GM19240 (cell line): ENCODE data around the gene SH3RF3.

Experiments
- DNase-seq: peaks from one replicate; pipeline ENCODE4 v3.0.0; 2011; ENCODE audit warnings: low spot score; ENCODE audit not compliant: insufficient read length

SH3RF3 gene

DNA sequence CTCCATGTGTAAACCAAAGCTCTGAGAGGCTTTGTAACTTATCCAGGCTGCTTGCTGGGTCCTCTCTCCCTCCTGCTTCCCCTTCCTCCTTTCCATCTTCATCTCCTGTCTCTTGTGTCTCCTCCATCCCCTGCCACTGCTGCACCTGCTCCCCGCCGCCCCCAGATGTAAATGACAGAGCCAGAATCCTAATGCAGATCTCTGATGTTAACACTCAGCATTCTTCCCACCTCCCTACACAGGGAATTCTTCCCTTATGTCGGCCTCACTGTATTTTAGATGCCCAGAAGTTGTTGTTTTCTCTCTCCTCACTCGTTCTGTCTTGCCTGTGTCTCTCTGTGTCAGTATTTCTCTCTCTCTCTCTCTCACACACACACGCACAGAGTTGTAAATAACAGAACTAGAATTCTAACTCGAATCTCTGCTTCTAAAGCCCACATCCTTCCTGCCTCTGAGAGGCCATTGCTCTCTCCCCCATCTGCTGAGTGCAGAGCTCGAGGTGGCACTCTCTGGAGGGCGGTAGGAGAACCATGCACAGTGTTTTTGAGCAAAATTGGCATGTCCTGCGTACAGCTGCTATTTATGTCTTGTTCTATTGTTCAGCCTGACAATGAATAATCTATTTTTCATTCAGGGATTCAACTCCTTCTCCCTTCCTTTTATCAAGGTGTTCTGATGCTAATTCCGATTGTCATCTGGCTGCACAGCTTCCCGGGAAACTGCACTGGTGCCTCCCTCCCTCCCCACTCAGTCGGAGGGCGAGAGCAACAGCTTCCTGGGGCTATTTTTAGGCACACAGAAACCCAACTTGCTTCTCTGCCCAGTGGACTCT lies 219.9 kb downstream of the SH3RF3 start:
- no peak for DNase-seq

GRCh38 chr2:109349503-109350465 lies 220.8 kb downstream of the SH3RF3 start:
- DNase-seq, result no peak

DNA sequence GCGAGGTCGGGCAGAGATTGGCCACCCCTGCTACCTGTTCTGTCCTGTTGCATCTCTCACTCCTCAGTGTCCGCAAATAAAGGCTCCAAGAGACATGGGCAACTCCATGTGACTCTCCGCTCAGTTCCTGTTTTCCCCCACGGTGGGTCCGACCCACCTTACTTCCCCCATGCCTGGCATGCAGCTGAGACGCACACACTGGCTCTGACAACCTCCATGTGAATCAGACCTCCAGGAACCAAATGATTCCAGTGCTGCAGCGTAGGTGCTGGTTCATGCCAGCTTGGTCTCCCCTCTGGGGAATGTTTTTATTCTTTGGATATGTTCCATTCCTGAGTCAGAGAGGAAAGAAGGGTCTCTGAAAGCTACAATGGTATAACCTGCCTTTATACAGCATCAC lies 221.5 kb downstream of the SH3RF3 start:
- DNase-seq, result no peak

DNA sequence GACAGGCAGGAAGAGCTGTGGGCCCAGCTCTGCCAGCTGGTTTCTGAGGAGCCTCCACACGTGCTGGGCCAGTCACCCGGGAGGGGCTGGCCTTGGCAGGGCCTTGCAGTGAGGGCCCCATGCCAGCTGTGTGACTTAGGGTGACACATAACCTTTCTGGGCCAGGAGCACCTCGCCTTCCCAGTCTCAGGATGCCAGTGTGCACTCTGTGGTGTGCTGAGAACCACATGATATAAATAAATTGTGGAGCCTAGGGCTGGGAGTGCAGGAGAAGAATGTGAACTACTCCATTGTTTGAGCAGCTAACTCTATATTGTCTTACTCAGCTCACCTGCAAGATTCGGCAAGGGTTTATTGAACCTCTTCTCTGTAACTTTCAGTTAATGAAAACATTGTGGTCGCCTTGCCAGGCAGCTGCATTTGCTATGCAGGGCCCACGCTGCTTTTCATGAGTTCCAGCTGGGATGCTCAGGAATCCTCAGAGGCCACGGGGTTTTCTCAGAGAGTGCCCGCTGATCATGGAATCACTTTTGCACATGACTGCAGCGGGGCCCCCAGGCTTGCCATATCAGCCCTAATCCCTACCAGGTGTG lies 222.3 kb downstream of the SH3RF3 start:
- DNase-seq, result no peak

DNA sequence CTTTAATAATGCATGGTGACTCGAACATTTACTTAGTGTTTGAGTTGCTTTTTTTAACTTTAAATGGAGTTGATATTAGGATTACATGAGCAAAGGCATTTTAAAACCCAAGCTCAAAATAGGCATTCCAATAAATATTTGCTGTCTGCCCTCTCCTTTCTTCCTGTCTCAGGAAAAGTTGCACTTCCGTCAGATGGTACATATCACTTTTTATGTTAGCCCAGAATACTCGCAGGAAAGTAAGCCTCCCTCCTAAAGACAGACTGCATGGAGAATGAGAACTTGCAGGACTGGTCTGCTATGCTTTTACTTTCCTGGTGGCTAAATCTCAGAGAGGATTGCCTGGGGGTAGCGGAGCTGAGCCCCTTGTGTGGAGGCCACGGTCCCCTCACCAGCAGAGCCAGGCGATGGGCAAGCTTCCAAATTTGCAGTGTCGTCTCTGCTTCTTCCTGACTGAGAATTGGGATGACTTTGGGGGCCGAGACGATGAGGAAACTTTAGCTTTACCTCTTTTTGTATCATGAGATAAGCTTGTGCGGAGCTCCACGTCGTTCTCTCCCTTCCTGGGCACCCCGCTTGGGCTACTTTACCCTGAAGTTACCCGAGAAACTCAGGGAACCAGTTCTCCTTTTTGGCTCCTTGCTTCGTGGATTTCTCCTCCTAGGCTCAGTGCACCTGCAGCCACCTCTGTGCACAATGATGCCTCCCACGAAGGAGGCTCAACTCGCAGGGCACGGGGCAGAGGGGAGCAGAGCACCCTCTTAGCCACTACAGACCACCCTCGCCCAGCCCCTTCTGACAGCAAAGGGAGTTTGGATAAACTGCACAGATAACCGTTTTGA lies 223.3 kb downstream of the SH3RF3 start:
- no peak for DNase-seq

DNA sequence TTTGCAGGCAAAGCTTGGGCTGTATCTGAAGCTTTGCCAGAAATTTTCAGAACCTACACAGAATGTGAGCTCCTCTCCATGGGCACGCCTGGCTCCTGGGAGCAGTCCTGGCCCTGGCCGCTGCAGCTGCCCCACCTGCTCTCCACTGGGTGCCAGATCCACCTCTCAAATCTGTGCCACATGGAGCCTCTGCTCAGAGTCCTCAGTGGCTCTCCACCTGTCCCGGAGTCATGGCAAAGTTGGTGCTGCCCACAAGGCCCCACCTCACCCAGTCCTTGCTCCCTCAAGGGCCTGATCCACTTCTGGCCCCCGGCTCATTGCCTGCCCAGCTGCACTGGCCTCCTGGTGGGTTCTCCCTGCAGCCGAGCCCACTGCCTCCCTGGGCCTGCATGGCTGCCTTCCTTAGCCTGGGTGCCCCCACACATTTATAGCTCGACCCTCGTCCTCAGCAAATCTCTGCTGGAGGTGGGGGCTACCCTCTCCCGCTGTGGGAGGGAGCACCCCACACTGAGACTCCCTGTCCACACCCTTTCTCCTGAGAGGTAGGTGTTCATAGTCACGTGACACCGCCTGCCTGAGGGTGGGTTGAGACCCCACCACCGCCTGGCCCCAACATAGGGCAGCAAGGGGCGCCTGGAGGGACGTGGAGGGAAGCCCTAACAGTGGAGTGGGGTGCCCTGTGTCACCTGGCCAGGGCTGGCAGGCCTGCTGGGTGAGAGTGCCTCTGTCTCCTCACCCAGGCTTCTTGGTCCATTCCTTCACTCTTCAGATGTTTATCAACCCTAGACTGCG lies 224.1 kb downstream of the SH3RF3 start:
- no peak for DNase-seq

GRCh38 chr2:109353806-109354745 lies 225.1 kb downstream of the SH3RF3 start:
- DNase-seq, result no peak

DNA sequence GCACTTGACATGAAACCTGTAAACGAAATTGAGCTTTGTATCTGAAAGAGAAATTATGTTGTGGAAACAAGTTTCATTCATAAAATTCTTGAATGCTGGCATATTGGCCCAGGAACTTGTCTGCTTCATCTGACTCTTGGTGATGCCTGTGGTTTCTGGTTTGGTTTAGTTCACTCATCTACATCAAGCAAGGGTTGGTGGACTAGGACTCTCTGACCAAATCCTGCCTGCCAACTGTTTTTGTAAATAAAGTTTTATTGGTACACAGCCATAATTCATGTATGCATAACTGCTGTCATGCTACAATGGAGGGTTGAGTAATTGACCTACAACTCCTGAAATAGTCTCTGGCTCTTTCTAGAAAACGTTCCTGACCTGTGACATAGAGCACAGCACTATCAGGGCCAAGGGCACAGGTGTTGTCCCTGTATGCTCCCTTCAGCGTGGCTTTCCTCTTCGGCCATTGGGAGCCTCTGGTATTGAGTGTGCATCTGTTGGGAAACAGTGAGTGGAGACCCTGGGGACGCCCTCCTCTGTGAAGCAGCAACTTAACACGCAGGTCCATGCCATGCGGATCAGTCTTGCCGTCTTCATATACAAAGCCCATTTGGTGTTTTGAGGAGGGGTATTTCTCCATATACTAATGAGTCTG lies 226.3 kb downstream of the SH3RF3 start:
- no peak for DNase-seq

DNA sequence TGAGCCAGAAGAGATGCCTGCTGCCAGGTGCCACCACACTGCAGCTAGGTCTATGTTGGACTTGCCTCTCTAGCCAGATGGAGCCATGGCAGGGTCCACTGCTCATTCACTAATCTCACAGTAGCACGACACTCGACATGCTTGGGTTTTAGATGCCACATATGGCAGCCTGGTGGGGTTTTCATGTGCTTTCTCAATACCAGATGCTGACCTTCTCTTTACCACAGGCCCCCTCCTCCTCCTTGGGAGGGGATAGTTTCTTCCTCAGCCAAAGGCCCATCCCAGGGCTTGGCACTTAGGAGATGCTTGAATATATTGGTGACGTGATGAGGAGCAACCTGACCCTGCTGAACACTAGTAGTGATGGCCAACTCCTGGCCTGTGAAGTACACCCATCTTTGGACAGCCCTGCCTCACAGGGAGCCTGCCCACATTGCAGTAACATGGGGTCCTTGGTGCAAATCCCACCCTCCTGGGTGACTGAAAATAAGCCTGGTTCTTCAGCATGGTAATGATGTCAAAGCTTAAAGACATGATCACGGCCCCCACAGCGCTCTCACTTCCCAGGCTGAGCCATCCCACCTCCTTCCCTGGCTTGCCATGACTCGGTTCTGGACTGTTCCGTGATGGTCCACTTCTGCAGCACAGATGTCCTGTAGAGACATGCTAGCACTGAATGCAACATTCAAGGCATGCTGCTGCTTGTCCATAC lies 227.5 kb downstream of the SH3RF3 start:
- no peak for DNase-seq

GRCh38 chr2:109364217-109364616 lies 235.2 kb downstream of the SH3RF3 start:
- DNase-seq, result no peak

DNA sequence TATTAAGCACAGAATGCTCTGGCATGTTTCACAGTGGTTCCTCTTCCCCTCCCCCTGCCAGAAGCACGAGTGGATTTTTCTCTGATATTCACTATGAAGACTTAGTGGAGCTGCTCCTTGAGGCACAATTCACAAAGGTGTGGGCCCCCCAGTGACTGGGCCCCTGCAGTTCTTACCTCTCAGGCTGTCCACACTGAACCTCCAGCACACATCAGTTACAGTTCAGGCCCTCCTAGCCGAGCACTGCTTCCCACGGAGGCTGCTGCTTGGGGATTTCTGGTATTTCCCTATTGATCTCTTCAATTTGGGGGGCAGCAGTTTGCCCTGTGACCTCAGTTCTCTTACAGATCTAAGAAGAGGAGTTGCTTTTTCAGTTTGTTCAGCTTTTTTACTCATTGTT lies 236.1 kb downstream of the SH3RF3 start:
- no peak for DNase-seq

GRCh38 chr2:109367683-109368082 lies 238.7 kb downstream of the SH3RF3 start:
- DNase-seq, result no peak

- no peak for DNase-seq
Observed at GRCh38 chr2:109368798-109369197, 239.8 kb downstream of the SH3RF3 start.

GRCh38 chr2:109369671-109370191 lies 240.7 kb downstream of the SH3RF3 start:
- no peak for DNase-seq

- no peak for DNase-seq
Observed at GRCh38 chr2:109370399-109371035, 241.5 kb downstream of the SH3RF3 start.

DNA sequence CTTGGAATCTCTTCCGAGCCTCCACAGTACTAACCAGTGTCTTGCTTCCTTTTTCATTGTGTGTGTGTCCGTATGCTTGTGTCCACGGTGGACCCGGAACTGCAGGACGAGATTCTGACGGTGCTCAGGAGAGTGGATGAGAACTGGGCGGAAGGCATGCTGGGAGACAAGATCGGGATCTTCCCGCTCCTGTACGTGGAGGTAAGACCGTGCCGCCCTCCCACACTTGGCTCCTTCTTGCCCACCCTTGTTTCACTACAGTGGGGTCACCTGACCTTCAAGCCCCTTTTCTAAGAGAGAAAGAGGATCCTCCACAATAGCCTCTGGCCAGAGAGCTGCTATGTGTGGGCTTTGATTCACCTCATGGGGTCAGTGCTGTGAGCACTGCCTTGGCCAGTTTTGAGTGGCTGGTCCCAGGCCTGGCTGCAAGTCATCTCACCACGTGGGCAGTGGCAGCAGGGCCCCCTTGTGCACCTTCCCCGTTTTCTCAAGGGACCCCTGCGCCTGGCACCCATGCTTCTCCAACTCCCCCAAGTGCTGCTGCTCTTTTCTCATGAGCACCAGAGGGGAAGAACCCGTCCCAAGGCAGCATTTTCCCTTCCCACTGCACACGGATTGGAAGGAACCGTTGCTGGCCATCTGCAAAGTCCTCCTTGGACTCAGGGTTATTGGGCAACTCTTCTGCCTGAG lies 242.6 kb downstream of the SH3RF3 start:
- no peak for DNase-seq

GRCh38 chr2:109372171-109372568 lies 243.2 kb downstream of the SH3RF3 start:
- DNase-seq, result no peak
